Hepatic stellate cell (primary cell): ENCODE results near the gene SLU7.

Source experiments
- DNase-seq: peaks from one replicate; pipeline ENCODE4 v3.0.0; 2011; ENCODE audit warnings: low spot score

SLU7 gene

GRCh38 chr5:160367261-160367660 is 51.6 kb downstream of the SLU7 start:
- DNase-seq: no peak

GRCh38 chr5:160366230-160366629 is 52.7 kb downstream of the SLU7 start:
- DNase-seq: no peak

- no peak for DNase-seq
Measured at GRCh38 chr5:160363660-160364395, 55.1 kb downstream of the SLU7 start.

- DNase-seq: no peak
Measured at GRCh38 chr5:160363211-160363610, 55.7 kb downstream of the SLU7 start.

GRCh38 chr5:160361624-160362228 is 57.2 kb downstream of the SLU7 start:
- no peak for DNase-seq

- DNase-seq: no peak
Measured at GRCh38 chr5:160360310-160360709, 58.6 kb downstream of the SLU7 start.

GRCh38 chr5:160359816-160360215 is 59.1 kb downstream of the SLU7 start:
- no peak for DNase-seq

- no peak for DNase-seq
Measured at GRCh38 chr5:160359242-160359641, 59.6 kb downstream of the SLU7 start.

GRCh38 chr5:160357861-160358411 is 60.9 kb downstream of the SLU7 start:
- DNase-seq: peak; percentile 50

- no peak for DNase-seq
Measured at GRCh38 chr5:160357394-160357793, 61.5 kb downstream of the SLU7 start.

GRCh38 chr5:160356550-160357347 is 62.1 kb downstream of the SLU7 start:
- no peak for DNase-seq

- no peak for DNase-seq
Measured at GRCh38 chr5:160354666-160355065, 64.2 kb downstream of the SLU7 start.

GRCh38 chr5:160353379-160353778 is 65.5 kb downstream of the SLU7 start:
- no peak for DNase-seq

- no peak for DNase-seq
Measured at GRCh38 chr5:160352308-160352707, 66.6 kb downstream of the SLU7 start.
